Measurements from ENCODE around the gene DYTN. TPM values are rescaled to one million over a fixed set of nuclear protein-coding genes. Genes with fewer than 3 reads are reported as not detected.

DYTN gene
- total RNA-seq, 2 donors from 2014 or later = not detected

DNA sequence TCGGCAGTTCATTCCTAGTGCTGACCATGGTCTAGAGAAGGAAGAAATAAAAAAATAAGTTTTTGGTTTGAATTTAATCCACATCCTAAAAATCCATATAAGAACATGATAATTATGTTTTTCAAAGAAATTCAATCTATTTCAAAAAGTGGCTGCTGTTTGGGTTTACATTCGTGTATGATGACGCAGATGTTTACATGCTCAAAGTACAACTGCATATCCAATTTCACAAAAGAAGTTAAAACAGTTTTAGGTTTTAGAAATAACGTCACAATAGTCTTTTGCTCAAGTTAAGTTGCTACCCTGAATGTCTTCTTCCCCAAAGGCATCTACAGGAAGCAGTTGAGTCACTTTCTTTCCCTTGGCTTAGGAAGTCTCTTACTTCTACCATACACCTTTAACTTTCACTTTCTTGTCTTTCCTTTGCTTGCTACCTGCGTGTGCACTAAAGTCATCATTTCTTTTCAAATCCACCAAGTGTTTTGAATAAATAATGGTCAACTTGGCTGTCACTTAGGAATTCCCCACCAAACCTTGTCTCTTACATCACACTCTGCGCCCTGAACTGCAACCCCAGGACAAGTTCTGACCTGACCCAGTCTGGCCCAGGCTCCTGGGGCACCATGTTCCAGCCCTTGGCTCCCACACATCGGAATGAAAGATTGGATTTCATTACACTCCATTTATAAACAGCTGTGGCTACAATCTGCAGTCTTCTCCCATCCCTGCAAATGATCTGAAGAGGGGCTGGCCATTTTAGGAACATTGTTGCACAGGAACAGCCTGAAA, 47.5 kb downstream of the DYTN start:
- H3K27ac Mint-ChIP-seq = no peak overlapping the region
- no peaks in the 10 kb centered on the region for H3K9me3 Mint-ChIP-seq
- no peaks in the 10 kb centered on the region for H3K4me1 Mint-ChIP-seq
- H3K27me3 Mint-ChIP-seq = peaks cover 6% of the 10 kb centered on the region
- ATAC-seq (replicated peaks) = no peak
- no peak overlapping the region for H3K4me3 Mint-ChIP-seq
- no peaks in the 10 kb centered on the region for H3K36me3 Mint-ChIP-seq (ENCODE audit: low read depth)

DNA sequence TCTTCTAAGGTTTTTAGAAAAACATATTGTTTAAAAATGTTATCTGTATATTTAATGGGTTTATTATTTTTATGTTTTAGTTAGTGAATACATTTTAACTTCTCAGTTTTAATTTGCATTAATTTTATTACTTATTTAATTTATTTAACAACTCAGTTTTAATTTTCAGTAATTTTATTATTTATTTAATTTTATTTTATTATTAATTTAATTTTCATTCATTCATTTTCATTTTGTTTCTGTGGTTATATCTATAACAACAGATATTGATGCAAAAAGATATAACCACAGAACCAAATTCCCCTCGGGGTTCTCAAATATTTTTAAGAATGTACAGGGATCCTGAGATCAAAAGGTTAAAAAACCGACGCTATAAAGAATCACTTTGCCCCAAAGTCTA, 52.9 kb downstream of the DYTN start:
- Mint-ChIP-seq H3K27me3 (peaks cover 14% of the 10 kb centered on the region), H3K36me3 (ENCODE audit: low read depth) (no peaks in the 10 kb centered on the region), H3K4me3 (no peak overlapping the region), H3K27ac (no peak overlapping the region), H3K9me3 (no peaks in the 10 kb centered on the region), H3K4me1 (no peaks in the 10 kb centered on the region)
- no peak for ATAC-seq (replicated peaks)

DNA sequence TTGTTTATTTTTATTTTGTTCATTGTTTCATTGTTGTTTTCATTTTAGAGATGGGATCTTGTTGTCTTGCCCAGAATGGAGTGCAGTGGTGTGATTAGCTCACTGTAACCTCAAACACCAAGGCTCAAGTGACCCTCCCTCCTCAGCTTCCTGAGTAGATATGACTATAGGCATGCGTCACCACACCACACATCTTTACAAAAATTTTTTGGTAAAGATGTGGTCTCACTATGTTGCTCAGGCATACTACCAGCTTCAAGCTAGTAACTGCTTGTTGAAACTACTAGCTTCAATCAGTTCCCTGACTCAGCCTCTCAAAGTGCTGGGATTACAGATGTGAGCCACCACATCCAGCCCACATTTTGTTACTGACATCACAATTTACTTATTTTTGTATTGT, 61.1 kb downstream of the DYTN start:
- H3K27ac Mint-ChIP-seq = no peak overlapping the region
- no peaks in the 10 kb centered on the region for H3K4me1 Mint-ChIP-seq
- peaks cover 7% of the 10 kb centered on the region for H3K9me3 Mint-ChIP-seq
- no peaks in the 10 kb centered on the region for H3K36me3 Mint-ChIP-seq (ENCODE audit: low read depth)
- peak; percentile 72 for ATAC-seq (replicated peaks)
- no peak overlapping the region for H3K4me3 Mint-ChIP-seq
- peaks cover 11% of the 10 kb centered on the region for H3K27me3 Mint-ChIP-seq

DNA sequence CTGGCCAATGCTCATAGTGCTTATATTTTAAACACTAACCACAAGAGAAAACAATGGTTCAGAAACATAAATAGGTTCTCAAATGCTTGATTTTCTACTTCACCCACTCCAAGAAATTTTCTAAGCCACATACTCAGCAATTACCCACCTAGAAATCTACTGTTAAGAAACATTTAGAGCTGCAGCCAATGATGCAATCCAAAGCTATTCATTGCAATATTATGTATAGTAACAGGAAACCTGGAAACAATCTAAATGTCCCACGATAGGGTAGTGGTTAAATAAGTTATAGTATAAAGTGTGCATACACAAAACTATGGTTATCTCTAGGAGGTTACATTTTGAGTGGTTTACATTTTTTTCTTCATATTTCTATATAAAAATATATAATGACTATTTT, 70.2 kb downstream of the DYTN start:
- Mint-ChIP-seq H3K27ac (no peak overlapping the region), H3K9me3 (no peaks in the 10 kb centered on the region), H3K27me3 (peaks cover 3% of the 10 kb centered on the region), H3K4me3 (no peak overlapping the region), H3K36me3 (ENCODE audit: low read depth) (no peaks in the 10 kb centered on the region), H3K4me1 (no peaks in the 10 kb centered on the region)
- no peak for ATAC-seq (replicated peaks)

DNA sequence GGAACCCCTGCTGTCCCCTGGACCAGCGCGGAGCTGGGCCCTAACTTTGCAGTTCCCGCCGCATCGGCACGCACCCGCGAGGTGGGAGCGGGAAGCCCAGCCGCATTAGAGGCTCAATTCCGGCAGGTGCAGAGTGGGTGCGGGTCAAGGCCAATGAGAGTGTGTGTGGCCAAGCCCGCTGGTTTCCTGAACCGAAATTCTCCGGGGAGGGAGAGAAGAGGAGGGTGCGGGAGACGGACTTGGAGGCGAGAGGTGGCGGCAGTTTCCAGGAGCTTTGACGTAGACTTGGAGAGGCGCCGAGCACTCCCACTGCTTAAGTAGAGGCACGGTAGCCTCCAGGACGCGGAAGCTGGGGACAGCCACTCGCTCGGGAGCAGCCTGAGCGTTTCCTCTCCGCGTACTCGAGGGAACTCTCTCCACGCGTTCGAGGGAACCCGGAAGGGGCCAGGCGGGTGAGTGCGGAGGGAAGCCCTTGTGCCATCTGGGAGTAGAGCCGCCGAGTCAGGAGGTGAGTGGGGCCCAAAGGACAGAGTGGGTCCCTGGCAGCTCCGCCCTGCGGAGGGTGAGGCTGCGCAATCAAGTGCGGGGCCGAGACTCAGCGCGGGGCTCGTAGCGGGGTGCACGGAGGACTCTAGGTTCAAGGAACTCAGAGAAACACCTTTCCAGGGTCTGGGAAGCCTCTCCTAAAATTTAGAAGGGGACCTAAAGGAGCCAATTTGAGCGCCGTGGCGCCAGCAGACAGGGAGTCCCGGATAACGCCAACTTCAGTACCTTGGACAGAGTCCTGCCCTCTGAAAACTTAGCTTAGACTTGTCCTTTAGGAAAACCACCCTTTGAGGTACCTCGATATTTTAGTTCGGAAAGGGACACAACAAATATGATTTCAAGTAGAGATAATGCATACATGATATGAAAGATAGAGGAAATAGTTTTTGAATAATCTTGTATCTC, 75.8 kb downstream of the DYTN start, which contains the start of gene FAM237A:
Gene FAM237A, plus strand, starts transcription at position 413 of the 951 bp plus-strand sequence. CDS start 1,750 bp downstream, outside the sequence.
- no peak within 1 kb of the TSS for H3K27ac Mint-ChIP-seq
- no peaks in the 10 kb centered on the region for H3K36me3 Mint-ChIP-seq (ENCODE audit: low read depth)
- no peaks in the 10 kb centered on the region for H3K9me3 Mint-ChIP-seq
- H3K27me3 Mint-ChIP-seq = peaks cover 6% of the 10 kb centered on the region
- no peaks in the 10 kb centered on the region for H3K4me1 Mint-ChIP-seq
- no peak within 1 kb of the TSS for H3K4me3 Mint-ChIP-seq
- no peak for ATAC-seq (replicated peaks)

DNA sequence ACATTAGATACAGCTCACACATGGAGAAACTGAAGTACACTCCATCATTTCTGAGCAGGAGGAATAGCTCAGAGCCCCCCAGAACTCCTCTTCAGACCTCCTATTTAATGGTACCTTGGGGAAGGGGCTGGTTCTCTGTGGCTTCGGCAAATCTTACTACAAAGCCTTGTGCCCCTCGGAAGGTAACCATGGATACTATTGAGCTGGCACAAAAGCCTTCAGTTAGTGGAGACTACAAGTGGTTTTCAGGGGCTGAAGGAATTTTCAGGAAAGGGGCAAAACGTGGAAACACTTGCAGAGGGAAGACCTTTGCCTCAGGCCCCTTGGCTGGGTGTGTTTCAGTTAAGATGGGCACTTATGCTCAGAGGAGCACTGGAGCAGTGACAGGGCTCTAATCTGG, 77.0 kb downstream of the DYTN start:
- Mint-ChIP-seq H3K36me3 (ENCODE audit: low read depth) (no peaks in the 10 kb centered on the region), H3K4me1 (no peaks in the 10 kb centered on the region), H3K4me3 (no peak overlapping the region), H3K27me3 (peaks cover 3% of the 10 kb centered on the region), H3K27ac (no peak overlapping the region), H3K9me3 (no peaks in the 10 kb centered on the region)
- no peak for ATAC-seq (replicated peaks)

DNA sequence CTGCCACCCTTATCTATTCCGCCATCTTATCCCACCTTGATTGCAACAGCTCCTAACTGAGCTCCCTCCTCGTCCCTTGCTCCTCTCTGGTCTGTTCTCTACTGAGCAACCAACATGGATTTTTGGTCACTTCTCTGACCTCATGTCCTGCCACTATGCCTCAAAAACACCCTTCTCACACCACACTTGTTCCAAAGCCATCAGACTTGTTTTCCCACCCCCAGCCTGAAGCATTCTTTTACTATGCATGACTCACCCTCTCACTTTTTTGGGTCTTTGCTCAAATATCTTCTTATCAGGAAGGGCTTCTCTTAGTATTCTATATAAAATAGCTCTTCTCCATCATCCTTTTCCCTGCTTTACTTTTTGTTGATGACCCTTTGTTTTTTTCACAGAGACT, 78.6 kb downstream of the DYTN start:
- Mint-ChIP-seq H3K4me1 (no peaks in the 10 kb centered on the region), H3K4me3 (no peak overlapping the region), H3K27ac (no peak overlapping the region), H3K36me3 (ENCODE audit: low read depth) (no peaks in the 10 kb centered on the region), H3K27me3 (peaks cover 3% of the 10 kb centered on the region), H3K9me3 (no peaks in the 10 kb centered on the region)
- ATAC-seq (replicated peaks) = no peak

DNA sequence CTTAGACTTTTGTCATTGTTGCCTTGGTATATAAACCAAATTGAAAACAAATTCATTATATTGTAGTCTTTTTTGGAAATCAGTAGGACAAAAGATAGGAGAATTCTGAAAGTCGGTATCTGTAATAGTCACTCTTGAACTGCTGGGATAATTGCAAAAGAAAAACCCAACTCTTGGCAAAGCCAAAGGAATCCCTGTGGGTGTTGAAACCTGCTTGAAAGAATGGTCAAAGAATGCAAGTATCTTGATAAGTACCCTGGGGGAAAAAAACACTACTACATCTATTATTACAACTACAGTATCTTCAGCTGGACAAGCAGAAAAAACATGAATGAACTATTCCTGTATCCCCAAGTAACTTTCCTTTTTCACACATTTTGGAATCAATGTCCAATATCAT, 83.2 kb downstream of the DYTN start:
- H3K4me1 Mint-ChIP-seq = no peaks in the 10 kb centered on the region
- no peaks in the 10 kb centered on the region for H3K36me3 Mint-ChIP-seq (ENCODE audit: low read depth)
- H3K27me3 Mint-ChIP-seq = peaks cover 6% of the 10 kb centered on the region
- H3K9me3 Mint-ChIP-seq = no peaks in the 10 kb centered on the region
- H3K27ac Mint-ChIP-seq = no peak overlapping the region
- no peak overlapping the region for H3K4me3 Mint-ChIP-seq
- ATAC-seq (replicated peaks) = no peak

DNA sequence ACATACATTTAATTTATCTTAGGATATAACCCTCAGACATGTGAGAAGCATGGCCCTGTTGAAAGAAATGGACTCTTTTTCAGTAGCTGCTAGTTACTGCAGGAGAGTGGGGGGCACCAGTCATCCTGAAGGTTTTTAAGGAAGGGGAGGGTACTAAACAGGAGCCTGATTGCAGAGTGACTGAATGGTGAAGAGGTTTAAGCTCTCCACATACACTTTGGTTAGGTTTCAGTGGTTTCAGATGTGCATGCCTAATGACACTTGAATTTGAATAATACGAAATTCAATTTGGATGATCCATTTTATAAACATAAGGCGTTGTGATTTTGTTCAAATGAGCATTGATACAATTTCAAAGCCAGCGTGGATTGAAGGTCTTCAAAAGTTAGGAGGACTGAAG, 86.9 kb downstream of the DYTN start:
- Mint-ChIP-seq H3K9me3 (no peaks in the 10 kb centered on the region), H3K27ac (no peak overlapping the region), H3K4me1 (no peaks in the 10 kb centered on the region), H3K27me3 (peaks cover 27% of the 10 kb centered on the region), H3K4me3 (no peak overlapping the region), H3K36me3 (ENCODE audit: low read depth) (no peaks in the 10 kb centered on the region)
- no peak for ATAC-seq (replicated peaks)

DNA sequence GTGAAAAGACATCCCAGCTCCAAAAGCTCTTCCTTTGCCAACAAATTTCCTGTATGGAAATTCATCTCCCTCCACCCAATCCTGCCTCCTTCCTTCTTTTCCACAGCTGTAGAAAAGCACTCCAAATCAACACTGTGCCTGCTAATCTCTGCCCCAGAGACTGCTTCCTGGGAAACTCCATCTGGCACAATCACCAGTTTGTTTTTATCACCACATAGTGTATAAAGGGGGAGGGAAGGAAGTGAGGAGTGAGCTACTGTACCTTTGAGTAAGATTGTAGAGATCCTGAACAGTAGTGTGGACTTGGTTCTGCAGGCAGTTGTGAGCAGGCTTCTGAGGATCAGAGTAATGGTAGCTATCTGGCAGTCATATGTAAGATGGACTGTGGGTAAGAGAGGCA, 90.6 kb downstream of the DYTN start:
- Mint-ChIP-seq H3K9me3 (no peaks in the 10 kb centered on the region), H3K4me3 (no peak overlapping the region), H3K27ac (no peak overlapping the region), H3K4me1 (no peaks in the 10 kb centered on the region), H3K36me3 (ENCODE audit: low read depth) (no peaks in the 10 kb centered on the region), H3K27me3 (peaks cover 21% of the 10 kb centered on the region)
- no peak for ATAC-seq (replicated peaks)

DNA sequence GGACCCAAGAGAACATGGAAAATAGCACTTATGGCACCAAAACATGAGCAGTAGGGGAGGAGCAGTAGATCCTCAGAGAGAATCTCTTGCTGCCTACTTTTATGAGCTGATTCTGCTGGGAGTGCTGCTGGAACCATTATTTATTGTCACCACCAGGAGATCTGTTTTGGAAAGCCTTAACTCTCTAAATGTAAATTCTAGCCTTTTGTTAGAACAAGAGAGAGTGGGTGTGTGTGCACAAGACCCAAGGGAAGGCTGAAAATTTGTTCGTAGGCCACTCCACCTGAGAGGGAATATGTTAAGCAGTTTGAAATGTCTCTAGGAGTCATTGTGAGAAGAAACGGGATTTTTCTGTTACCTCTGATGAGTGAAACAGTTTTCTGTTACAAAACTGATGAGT, 92.1 kb downstream of the DYTN start:
- Mint-ChIP-seq H3K36me3 (ENCODE audit: low read depth) (no peaks in the 10 kb centered on the region), H3K9me3 (no peaks in the 10 kb centered on the region), H3K4me3 (no peak overlapping the region), H3K27me3 (peaks cover 21% of the 10 kb centered on the region), H3K27ac (no peak overlapping the region), H3K4me1 (no peaks in the 10 kb centered on the region)
- no peak for ATAC-seq (replicated peaks)

DNA sequence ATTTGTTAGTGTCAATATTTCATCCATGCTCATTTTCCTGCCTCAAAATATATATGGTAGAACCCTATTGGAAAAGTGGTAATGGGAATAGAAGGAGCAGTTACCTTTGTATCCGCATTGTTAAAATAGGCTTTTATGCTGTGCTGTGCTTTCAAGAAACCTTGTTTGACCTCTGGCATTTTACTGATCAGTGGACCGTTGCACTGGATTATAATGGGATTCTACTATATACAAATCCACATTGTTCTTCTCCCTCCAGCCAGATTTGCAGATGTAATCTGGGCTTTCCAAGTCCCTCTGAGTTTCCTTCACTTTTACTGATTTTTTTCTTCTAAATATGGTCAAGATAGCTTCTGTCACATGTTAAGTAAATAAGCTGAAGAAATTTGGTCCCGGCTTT, 99.2 kb downstream of the DYTN start:
- Mint-ChIP-seq H3K27me3 (peaks cover 4% of the 10 kb centered on the region), H3K4me3 (no peak overlapping the region), H3K27ac (no peak overlapping the region), H3K4me1 (no peaks in the 10 kb centered on the region), H3K36me3 (ENCODE audit: low read depth) (no peaks in the 10 kb centered on the region), H3K9me3 (no peaks in the 10 kb centered on the region)
- no peak for ATAC-seq (replicated peaks)

DNA sequence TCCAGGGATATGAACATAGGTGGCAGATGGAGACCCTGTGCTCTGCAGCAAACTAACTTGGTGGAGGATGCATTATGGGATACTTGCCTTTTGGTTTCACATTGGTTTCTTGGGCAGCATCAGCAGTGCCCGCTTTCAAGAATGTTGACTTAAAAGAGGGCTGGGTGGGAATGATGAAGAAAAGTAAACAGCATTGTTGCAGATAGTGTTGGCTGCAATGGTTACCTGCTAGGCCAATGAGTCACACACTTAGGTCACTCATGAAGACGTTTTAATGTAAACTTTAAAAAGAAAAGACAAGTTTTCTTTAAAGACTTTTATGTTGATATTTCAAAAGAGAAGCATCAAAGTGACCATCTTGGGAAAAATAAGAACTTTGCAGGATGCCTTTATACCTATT, 102.0 kb downstream of the DYTN start:
- H3K9me3 Mint-ChIP-seq = no peaks in the 10 kb centered on the region
- H3K36me3 Mint-ChIP-seq (ENCODE audit: low read depth) = no peaks in the 10 kb centered on the region
- no peak for ATAC-seq (replicated peaks)
- no peak overlapping the region for H3K4me3 Mint-ChIP-seq
- H3K27me3 Mint-ChIP-seq = peaks cover 4% of the 10 kb centered on the region
- H3K4me1 Mint-ChIP-seq = no peaks in the 10 kb centered on the region
- no peak overlapping the region for H3K27ac Mint-ChIP-seq

DNA sequence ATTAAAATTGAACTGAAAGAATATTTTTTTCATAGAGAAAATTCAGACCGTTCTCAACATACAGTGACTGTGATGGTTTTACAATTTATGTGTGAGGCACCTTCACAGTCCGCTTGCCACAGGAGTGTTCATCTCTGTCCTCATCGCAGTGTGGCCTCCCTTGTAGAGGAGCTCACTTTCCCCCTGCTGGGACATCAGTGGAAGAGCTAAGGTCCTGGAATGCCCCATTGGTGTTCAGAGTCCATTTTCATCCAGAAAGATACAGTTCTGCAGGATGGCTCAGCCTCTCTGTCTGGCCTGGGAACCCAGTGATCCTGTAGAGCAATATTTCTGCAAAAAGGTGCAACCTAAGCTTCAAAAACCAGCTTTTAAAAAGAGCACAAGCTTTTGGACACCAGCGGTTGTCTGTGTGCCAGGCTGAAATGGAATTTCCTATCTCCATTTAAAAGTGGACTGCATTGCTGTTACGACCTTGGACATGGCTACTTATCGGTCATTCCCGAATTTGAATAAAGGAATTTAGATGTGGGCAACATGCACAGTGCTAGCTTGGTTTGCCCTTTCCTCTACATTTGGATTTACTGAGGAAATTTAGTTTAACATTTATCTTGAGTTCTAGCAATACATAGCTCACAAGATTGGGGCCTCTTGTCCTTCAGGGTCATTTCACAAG, 102.6 kb downstream of the DYTN start:
- H3K9me3 Mint-ChIP-seq = no peaks in the 10 kb centered on the region
- no peak overlapping the region for H3K4me3 Mint-ChIP-seq
- ATAC-seq (replicated peaks) = no peak
- H3K27me3 Mint-ChIP-seq = peaks cover 4% of the 10 kb centered on the region
- H3K36me3 Mint-ChIP-seq (ENCODE audit: low read depth) = no peaks in the 10 kb centered on the region
- no peaks in the 10 kb centered on the region for H3K4me1 Mint-ChIP-seq
- no peak overlapping the region for H3K27ac Mint-ChIP-seq

Data from activated T-helper 17 cell treated with anti-CD3 and anti-CD28 coated beads, Interleukin-2, amount 50 U/mL, for 72 hours (primary cell).